ENCODE data around the gene RPL22.

DNA sequence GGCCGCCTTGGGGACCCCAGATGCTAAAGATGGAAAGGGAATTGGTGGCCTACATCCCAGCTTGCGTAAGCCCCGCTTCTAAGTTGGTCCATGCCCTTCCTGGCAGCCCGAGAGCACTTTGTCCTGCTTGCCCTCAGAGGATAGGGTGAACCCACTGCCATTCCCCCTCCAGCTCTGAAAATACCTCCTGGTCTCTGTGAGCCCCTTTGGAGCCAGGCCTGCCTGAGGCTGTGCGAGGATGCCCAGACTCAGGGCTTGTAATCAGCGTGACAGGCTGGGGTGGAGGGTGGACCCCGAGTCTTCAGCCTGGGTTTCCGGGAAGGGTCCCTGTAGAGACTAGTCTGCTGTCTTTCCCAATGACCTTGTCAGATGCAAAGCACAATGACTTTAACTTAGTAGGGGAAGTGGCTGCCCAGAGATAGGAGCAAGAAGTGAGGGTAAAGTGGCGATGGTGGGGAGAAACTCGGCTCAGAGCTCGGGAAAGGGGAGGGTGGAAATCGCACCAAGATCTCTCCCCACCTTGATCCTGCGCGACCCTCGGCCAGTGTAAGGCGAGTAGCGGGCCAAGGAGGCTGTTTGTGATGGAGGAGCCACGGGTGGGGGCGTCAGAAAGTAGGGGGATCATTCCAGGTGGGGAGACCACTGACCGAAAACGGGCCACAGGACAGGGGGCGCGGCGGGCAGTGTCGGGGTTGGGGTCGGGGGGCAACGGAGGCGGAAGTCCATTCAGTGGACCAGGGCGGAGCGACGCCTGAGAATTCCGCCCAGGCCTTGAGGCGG, 41.9 kb upstream of the RPL22 start:
- TF ChIP-seq POLR2A (IDR thresholded peaks at IDR 0.05) (no peak), POLR2AphosphoS5 (IDR thresholded peaks at IDR 0.05) (no peak), EP300 (IDR thresholded peaks at IDR 0.05; ENCODE audit: low read depth) (no peak)
- TF ChIP-seq, protein P1, sequence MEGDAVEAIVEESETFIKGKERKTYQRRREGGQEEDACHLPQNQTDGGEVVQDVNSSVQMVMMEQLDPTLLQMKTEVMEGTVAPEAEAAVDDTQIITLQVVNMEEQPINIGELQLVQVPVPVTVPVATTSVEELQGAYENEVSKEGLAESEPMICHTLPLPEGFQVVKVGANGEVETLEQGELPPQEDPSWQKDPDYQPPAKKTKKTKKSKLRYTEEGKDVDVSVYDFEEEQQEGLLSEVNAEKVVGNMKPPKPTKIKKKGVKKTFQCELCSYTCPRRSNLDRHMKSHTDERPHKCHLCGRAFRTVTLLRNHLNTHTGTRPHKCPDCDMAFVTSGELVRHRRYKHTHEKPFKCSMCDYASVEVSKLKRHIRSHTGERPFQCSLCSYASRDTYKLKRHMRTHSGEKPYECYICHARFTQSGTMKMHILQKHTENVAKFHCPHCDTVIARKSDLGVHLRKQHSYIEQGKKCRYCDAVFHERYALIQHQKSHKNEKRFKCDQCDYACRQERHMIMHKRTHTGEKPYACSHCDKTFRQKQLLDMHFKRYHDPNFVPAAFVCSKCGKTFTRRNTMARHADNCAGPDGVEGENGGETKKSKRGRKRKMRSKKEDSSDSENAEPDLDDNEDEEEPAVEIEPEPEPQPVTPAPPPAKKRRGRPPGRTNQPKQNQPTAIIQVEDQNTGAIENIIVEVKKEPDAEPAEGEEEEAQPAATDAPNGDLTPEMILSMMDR (IDR thresholded peaks at IDR 0.05), result no peak

Measured in transverse colon (tissue), 4 donors.